Body of pancreas (tissue), 4 donors: ENCODE data around the gene DNM2. TPM values are rescaled to one million over a fixed set of nuclear protein-coding genes. Genes with fewer than 3 reads are reported as not detected.

ENCODE experiments used
- ATAC-seq: fragments of 150-250 bp; one replicate; pipeline ENCODE4 v1.9.1; 2016
- DNase-seq, 4 donors: peaks; one replicate each; pipeline ENCODE4 v3.0.0-alpha.2; 2019
- H3K27ac ChIP-seq, 4 donors: fragments of 200-600 bp; sonication (generic); 1 replicate in 3 of 4; 2 replicates in 1 of 4; pipeline versions ENCODE4 v1.5.1 to v1.6.1; 2016 to 2019; ENCODE audit warnings: mild to moderate bottlenecking in 1 of 4, mixed read lengths in 1 of 4, moderate library complexity in 1 of 4
- H3K27me3 ChIP-seq, 2 donors: fragments of 200-600 bp; sonication (generic); one replicate each; pipeline ENCODE4 v1.6.0; 2016; ENCODE audit warnings: mild to moderate bottlenecking in 1 of 2
- H3K36me3 ChIP-seq, 2 donors: fragments of 200-600 bp; sonication (generic); replicated peaks in 1 of 2; 2 replicates each; pipeline ENCODE4 v1.5.1; 2016; ENCODE audit warnings: low read depth in 2 of 2; ENCODE audit not compliant: insufficient read depth in 1 of 2
- H3K4me1 ChIP-seq: fragments of 200-600 bp; sonication (generic); one replicate; pipeline ENCODE4 v1.6.0; 2016
- H3K4me3 ChIP-seq, 2 donors: fragments of 200-600 bp; sonication (generic); 1 replicate in 1 of 2; 2 replicates in 1 of 2; pipeline ENCODE4 v1.5.1; 2016 to 2019
- H3K9me3 ChIP-seq, 3 donors: fragments of 200-600 bp; sonication (generic); 1 replicate in 2 of 3; 2 replicates in 1 of 3; pipeline ENCODE4 v1.5.1; 2016
- POLR2A ChIP-seq, 3 donors: fragments of 450-650 bp; IDR thresholded peaks; one replicate each; pipeline ENCODE4 v1.6.1; 2016; ENCODE audit warnings: antibody characterized with exemption in 3 of 3, mild to moderate bottlenecking in 2 of 3
- WGBS, 2 donors: methylation state at CpG; one replicate each; pipeline ENCODE4 v1.1.5; 2017; 5-methylcytosine and 5-hydroxymethylcytosine counted together
- intact Hi-C: fragments of 100-400 bp; cut with DNase I; formaldehyde crosslinking; loops from one replicate; pipeline ENCODE4 v1.15.1; 2023
- total RNA-seq, 2 donors: library from RNA; depleted of rRNA; stranded (reverse); fragments of >200 nt; gene quantifications; one replicate each; pipeline ENCODE4 v1.1.0, GENCODE V29; 2016
- TF ChIP-seq, protein P1 (sequence below), 7 experiments: fragments of 450-650 bp in 4 of 7; fragments of 200-600 bp in 3 of 7; sonication (generic) in 3 of 7; IDR thresholded peaks; one replicate each; pipeline ENCODE4 v1.5.1; 2016 to 2019; ENCODE audit warnings: antibody characterized with exemption in 7 of 7

The DNM2 gene
- total RNA-seq, 2 donors from 2014 or later: 98.6 to 158 TPM

DNA sequence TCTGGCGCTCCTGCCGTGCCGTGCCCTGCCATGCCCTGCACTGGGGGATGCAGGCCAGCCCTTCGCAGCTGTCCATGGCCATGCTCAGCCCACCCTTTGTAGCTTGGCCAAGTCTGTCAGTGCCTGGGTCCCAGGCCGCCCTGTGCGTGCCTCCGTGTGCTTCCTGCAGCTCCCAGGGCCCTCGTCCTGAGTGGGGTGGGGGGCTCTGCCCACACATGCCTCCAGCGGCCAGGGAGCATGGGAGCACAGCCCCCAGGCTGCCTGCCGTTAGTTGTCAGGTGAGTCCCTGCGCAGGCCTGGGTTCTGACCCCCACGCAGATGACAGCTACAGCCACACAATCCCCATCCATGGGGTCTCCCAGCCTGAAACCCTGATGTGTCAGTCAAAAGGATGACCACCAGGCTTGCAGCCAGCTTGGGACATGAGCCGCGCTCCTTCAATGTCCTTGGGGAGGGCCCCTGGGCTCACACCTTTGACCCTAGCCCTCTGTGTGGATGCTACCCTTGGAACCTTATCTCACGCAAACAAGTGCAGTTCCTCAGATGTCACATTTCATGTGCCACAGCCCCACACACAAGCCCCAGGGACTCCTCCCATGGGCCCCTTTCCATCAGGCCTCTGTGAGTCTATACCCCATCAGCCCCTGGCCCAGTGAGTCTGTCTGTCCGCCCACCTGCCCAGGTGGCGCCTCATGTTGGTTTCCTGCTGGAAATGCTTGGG lies 93.7 kb downstream of the DNM2 start:
- no peaks in the 10 kb centered on the region for H3K27me3 ChIP-seq
- peaks cover 0 to 17% of the 10 kb centered on the region in 2 donors for H3K36me3 ChIP-seq
- no peaks in the 10 kb centered on the region for H3K4me1 ChIP-seq
- ATAC-seq (no peak), DNase-seq (no peak)
- TF ChIP-seq, protein P1, sequence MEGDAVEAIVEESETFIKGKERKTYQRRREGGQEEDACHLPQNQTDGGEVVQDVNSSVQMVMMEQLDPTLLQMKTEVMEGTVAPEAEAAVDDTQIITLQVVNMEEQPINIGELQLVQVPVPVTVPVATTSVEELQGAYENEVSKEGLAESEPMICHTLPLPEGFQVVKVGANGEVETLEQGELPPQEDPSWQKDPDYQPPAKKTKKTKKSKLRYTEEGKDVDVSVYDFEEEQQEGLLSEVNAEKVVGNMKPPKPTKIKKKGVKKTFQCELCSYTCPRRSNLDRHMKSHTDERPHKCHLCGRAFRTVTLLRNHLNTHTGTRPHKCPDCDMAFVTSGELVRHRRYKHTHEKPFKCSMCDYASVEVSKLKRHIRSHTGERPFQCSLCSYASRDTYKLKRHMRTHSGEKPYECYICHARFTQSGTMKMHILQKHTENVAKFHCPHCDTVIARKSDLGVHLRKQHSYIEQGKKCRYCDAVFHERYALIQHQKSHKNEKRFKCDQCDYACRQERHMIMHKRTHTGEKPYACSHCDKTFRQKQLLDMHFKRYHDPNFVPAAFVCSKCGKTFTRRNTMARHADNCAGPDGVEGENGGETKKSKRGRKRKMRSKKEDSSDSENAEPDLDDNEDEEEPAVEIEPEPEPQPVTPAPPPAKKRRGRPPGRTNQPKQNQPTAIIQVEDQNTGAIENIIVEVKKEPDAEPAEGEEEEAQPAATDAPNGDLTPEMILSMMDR (IDR thresholded peaks at IDR 0.05): no peak
- TF ChIP-seq POLR2A (IDR thresholded peaks at IDR 0.05): no peak
- no peaks in the 10 kb centered on the region for H3K9me3 ChIP-seq
- no peak overlapping the region for H3K27ac ChIP-seq
- WGBS, 2 donors: 94 to 100% methylated on average over 6 to 17 of the region's 17 CpGs
- no peak overlapping the region for H3K4me3 ChIP-seq
- intact Hi-C loops: no loop called here

DNA sequence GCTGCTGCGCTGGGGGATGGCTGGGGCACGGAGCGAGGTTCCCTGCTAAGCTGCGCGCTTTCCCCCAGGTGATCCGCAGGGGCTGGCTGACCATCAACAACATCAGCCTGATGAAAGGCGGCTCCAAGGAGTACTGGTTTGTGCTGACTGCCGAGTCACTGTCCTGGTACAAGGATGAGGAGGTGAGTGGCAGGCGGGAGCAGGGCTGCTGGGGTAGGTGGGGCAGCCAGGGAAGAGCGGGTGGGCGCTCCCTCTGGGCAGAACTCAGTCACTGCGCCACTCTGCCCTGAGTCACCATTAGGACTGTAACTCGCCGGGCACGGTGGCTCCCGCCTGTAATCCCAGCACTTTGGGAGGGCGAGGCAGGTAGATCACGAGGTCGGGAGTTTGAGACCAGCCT lies 94.3 kb downstream of the DNM2 start:
- peaks cover 0 to 17% of the 10 kb centered on the region in 2 donors for H3K36me3 ChIP-seq
- WGBS, 2 donors: 91 to 98% methylated on average over 11 to 17 of the region's 19 CpGs

DNA sequence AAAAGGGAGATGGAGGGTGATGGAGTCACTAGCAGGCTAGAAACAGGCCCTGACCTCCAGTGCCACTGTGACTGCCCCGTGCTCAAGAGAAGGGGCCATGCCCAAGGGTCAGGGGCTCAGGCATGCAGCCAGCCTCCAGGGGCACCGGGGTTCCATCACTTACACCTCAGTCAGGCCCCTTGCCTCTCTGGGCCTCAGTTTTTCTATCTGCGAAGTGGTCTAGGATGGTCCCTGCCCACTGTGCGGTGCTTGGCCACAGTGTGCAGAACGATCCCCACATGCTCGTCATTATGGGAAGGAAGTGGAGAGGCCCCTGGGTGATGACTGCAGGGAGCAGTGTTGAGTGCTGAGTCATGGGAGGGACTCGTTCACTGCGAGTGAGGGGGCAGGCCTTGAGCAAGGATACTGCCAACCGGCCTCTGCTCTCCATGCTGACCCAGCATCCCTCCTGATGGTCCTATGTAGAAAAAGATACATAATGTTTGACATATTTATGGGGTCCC lies 95.1 kb downstream of the DNM2 start:
- H3K4me3 ChIP-seq: no peak overlapping the region

More for the DNA sequence above, 94.3 kb downstream of the DNM2 start:
- Histone ChIP-seq H3K4me1 (no peaks in the 10 kb centered on the region), H3K4me3 (no peak overlapping the region), H3K27ac (peak overlapping the region in 1 of 4 donors; percentile 53), H3K27me3 (no peaks in the 10 kb centered on the region), H3K9me3 (no peaks in the 10 kb centered on the region)
- intact Hi-C loops: no loop called here
- no peak for ATAC-seq
- DNase-seq: no peak
- TF ChIP-seq, protein P1 (IDR thresholded peaks at IDR 0.05): no peak

DNA sequence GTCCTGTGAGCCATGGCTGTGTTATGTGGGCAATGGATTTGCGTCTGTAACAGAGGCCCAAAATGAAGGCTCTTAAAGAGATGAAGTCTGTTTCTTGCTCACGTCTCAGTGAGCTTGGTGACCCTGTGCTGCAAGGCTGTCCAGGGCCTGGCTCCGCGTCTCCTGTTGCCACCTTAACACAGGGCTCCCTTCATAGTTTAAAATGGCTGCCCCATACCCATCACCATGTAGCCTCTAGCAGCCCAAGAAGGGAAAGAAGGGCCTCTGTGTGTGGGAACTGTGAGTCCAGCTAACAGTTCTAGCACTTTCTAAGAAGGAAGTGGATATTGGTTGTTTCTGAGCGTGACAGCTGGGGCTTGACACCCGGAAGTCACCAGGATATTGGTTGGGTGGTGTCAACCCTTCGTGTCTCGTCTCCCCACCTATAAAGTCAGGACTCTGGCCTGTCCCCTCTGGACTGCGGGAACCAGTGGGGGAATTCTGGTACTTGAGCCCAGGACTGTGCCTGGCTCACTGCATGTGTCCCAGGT lies 97.2 kb downstream of the DNM2 start:
- Histone ChIP-seq H3K27ac (peak overlapping the region in 1 of 4 donors; percentile 12), H3K36me3 (peaks cover 0 to 11% of the 10 kb centered on the region in 2 donors), H3K4me1 (no peaks in the 10 kb centered on the region), H3K27me3 (no peaks in the 10 kb centered on the region), H3K4me3 (no peak overlapping the region), H3K9me3 (no peaks in the 10 kb centered on the region)
- TF ChIP-seq POLR2A (IDR thresholded peaks at IDR 0.05): no peak
- TF ChIP-seq, protein P1 (IDR thresholded peaks at IDR 0.05): no peak
- DNase-seq: no peak
- no peak for ATAC-seq
- intact Hi-C loops: no loop called here
- 87 to 91% methylated on average over 6 to 9 of the region's 9 CpGs for WGBS, 2 donors

More for the DNA sequence above, 95.1 kb downstream of the DNM2 start:
- no peaks in the 10 kb centered on the region for H3K4me1 ChIP-seq
- WGBS, 2 donors: 79 to 93% methylated on average over 2 to 9 of the region's 9 CpGs
- H3K36me3 ChIP-seq: peaks cover 0 to 17% of the 10 kb centered on the region in 2 donors
- H3K27me3 ChIP-seq: no peaks in the 10 kb centered on the region
- TF ChIP-seq, protein P1 (IDR thresholded peaks at IDR 0.05): no peak
- TF ChIP-seq POLR2A (IDR thresholded peaks at IDR 0.05): no peak
- DNase-seq (peak in 2 of 4 donors; percentile 37 to 70), ATAC-seq (peak; percentile 41)
- no peaks in the 10 kb centered on the region for H3K9me3 ChIP-seq
- H3K27ac ChIP-seq: peak overlapping the region in 2 of 4 donors; percentile 35 to 53
- intact Hi-C loops: no loop called here
